Stimulated activated CD8-positive, alpha-beta memory T cell treated with anti-CD3 and anti-CD28 coated beads, Interleukin-12 subunit alpha, Interleukin-12 subunit beta, amount 100 ng/mL, for 1 hour (primary cell): ENCODE measurements around the gene RIPOR3.
A peak's percentile ranks its signal among the peaks of the same experiment; 100 is the strongest.

ENCODE experiments used
- DNase-seq: peaks from one replicate; pipeline ENCODE4 v3.0.0-alpha.2; 2020; ENCODE audit warnings: low read depth

The RIPOR3 gene

GRCh38 chr20:50588034-50588736, 103.2 kb downstream of the RIPOR3 start:
- DNase-seq = peak; percentile 51

- no peak for DNase-seq
Measured at GRCh38 chr20:50587291-50587961, 103.9 kb downstream of the RIPOR3 start.

DNA sequence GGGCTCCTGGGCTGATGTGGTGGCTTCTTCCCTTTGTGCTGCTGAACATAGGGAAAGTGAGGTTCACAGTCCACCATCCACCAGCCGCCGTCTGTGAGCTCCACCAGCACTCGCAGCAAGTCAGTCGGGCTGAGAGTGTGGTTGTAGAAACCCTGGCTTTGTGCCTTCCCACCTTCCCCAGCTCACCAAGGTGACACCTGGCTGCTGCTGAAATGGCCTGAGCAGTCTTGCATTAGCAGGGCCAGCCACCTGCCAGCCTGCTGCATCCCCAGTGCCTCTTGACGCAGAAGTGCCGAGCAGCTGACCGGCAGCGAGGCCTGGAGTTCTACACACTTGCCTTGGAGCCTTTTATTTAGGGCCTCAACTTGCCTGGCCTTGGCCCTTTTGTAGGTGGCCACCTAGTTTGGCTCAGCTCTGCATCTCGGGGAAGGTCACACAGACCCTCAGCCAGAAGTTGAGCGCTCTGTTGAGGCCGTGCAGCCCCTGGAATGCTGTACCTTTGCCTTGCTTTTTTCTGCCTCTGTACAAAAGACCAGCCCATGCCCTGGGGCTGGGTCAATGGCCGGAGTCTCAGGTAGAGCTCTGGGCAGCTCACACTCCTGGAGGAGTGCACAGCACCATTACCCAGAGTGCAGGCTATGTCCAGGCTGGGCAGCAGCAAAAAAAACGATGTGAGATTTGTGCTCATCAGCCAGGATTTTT, 104.7 kb downstream of the RIPOR3 start:
- DNase-seq = no peak

DNA sequence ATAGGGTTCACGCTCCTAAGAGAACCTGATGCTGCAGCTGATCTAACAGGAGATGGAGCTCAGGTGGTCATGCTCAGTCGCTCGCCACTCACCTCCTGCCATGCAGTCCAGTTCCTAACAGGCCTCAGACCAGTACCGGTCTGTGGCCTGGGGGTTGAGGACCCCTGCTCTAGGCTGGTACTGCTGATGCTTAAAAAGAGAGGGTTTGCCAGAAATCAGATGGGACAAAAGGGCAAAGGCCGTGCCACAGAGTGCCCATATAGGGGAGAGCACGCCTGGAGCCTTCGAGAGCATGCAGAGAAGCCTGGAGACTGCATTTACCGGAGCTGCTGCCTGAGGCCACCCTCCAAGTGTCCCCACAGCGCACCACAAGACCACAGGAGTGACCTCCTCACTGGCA, 105.7 kb downstream of the RIPOR3 start:
- DNase-seq = no peak

GRCh38 chr20:50585214-50585613, 106.1 kb downstream of the RIPOR3 start:
- no peak for DNase-seq

- no peak for DNase-seq
Measured at GRCh38 chr20:50584687-50585086, 106.7 kb downstream of the RIPOR3 start.

DNA sequence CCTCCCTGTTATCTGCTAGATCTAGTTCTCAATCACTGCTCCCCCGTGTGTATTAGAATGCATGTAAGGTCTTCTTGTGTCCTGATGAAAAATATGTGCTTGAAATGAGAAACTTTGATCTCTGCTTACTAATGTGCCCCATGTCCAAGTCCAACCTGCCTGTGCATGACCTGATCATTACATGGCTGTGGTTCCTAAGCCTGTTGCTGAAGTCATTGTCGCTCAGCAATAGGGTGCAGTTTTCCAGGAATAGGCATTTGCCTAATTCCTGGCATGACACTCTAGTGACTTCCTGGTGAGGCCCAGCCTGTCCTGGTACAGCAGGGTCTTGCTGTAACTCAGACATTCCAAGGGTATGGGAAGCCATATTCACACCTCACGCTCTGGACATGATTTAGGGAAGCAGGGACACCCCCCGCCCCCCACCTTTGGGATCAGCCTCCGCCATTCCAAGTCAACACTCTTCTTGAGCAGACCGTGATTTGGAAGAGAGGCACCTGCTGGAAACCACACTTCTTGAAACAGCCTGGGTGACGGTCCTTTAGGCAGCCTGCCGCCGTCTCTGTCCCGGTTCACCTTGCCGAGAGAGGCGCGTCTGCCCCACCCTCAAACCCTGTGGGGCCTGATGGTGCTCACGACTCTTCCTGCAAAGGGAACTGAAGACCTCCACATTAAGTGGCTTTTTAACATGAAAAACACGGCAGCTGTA, 107.7 kb downstream of the RIPOR3 start:
- no peak for DNase-seq

DNA sequence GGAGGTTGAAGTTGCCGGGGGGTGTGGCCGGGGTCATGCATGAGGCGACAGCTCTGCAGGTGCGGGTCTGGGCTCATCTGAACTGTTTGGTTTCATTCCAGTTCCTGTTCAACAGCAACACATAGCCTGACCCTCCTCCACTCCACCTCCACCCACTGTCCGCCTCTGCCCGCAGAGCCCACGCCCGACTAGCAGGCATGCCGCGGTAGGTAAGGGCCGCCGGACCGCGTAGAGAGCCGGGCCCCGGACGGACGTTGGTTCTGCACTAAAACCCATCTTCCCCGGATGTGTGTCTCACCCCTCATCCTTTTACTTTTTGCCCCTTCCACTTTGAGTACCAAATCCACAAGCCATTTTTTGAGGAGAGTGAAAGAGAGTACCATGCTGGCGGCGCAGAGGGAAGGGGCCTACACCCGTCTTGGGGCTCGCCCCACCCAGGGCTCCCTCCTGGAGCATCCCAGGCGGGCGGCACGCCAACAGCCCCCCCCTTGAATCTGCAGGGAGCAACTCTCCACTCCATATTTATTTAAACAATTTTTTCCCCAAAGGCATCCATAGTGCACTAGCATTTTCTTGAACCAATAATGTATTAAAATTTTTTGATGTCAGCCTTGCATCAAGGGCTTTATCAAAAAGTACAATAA, 108.6 kb downstream of the RIPOR3 start:
- no peak for DNase-seq

- DNase-seq = no peak
Measured at GRCh38 chr20:50582092-50582491, 109.2 kb downstream of the RIPOR3 start.

DNA sequence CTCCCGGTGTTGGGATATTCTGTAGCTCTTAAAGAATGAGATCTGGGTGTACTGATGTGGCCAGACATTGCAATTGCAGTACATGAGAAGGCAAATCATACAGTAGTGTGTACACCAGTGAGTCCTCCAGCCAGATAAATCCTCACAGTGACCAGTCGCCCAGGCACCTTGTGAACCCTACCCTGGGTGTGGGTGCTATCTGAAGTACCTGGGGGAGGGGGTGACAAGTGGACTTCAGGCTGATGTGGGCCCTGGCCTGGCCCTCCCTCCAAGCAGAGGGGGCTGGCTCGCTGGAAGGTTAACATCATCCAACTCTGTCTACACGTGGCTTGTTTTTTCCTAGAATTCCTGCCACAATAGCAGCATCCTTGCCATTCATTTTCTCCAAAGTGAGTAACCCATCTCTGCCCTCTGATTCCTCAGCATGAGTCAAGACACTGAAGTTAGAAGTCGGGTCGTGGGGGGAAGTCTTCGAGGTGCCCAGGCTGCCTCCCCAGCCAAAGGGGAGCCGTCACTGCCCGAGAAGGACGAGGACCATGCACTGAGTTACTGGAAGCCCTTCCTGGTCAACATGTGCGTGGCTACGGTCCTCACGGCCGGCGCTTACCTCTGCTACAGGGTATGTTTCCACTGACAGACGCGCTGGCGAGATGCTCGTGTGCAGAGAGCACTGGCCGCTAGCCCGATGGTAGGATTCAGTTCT, 110.3 kb downstream of the RIPOR3 start:
- DNase-seq = no peak

DNA sequence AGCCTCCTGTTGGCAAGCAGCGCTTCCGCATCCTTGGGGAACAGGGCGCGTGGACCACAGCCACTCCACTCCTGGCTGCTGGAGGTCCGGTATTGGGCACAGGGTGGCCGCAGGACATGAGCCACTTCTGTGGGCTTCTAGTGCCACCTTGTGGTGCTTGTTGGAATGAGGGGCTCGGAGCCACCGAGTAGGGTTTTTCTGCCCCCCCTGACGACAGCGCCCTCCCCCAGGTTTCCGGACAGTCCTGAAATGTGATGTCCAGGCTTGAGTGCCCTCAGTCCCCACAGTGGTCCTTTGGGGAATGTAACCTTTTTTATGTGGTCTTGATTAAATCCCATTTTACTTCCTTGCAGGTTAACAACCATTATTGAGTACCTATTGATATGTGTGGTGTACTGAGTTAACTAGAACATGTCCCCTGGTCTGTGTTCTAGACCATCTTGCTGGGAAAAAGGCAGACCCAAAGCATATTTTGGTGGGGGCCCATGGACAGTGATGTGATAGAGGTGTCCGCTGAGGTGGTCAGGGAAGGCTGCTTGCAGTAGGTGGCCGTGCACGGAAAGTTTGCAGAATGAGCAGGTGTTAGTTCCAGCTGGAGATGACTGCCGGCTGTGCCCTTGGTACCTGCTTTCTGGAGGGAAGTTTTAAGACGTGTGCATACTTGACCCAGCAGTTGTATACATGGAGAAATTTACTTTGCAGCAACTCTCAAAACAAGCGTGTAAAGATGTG, 111.2 kb downstream of the RIPOR3 start:
- peak; percentile 27 for DNase-seq

GRCh38 chr20:50579511-50579910, 111.8 kb downstream of the RIPOR3 start:
- no peak for DNase-seq

GRCh38 chr20:50578778-50579165, 112.6 kb downstream of the RIPOR3 start:
- no peak for DNase-seq

DNA sequence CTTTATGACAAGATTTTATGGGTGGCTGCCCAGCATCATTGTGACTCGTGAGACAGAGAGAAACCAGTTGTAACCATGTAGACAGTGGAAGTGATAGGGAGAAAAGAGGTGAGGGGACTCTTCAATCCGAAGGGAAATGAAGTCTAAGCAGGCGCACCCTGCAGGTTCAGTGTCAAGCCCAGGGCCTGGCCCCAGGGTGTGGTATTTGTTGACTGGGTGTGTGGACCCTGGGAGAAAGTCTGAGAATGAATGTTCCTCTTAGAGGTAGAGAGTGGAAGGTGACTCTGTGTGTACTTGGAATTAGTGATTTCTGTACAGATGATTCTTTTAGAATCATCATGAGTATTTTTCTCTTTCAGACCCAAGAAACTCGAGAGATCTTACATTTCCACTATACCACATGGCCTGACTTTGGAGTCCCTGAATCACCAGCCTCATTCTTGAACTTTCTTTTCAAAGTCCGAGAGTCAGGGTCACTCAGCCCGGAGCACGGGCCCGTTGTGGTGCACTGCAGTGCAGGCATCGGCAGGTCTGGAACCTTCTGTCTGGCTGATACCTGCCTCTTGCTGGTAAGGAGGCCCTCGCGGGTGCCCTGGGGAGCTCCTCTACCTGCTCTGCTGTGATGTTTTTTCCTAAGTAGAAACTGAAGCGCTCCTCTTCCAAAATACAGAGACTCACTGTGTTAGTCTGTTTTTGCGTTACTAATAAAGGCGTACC, 113.1 kb downstream of the RIPOR3 start:
- DNase-seq = no peak

- no peak for DNase-seq
Measured at GRCh38 chr20:50577175-50578018, 113.9 kb downstream of the RIPOR3 start.

DNA sequence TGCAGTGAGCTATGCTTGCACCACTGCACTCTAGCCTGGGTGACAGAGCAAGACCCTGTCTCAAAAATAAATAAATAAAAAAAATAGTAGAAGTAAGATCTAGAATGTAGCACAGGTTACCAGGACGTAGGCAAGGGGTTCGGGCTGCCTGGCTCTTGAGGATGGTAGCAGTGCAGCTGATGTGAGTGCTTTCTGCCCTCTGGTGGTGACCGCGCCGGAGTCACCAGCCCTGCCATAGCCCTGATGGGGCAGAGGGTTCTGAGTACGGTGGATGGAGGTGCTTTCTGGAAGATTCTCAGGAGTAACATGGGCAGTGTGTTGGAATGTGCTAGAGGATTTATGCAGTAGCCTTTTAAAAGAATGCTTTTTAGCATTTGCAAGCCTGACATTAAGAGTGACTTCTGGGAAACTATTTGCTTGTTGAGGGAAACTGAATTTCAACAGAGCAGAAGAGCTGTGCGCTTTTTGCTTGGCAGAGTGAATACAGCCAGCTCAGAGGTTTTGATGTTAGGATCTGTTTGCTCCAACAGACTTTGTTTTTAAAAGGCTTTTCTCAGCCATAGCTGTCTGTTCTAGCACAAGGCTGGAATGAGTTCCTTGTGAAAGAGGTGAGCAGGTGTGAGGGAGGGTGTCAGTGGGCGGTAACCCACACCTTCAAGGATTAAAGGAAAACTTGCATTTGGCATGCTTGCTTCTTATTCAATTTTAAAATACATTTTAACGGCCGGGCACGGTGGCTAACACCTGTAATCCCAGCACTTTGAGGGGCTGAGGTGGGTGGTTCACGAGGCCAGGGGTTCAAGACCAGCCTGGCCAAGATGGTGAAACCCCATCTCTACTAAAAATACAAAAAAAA, 115.2 kb downstream of the RIPOR3 start:
- peak; percentile 44 for DNase-seq

GRCh38 chr20:50574586-50574985, 116.8 kb downstream of the RIPOR3 start:
- DNase-seq = no peak

GRCh38 chr20:50574108-50574507, 117.2 kb downstream of the RIPOR3 start:
- no peak for DNase-seq
